Measurements from ENCODE around the gene PSAP. TPM values are rescaled to one million over a fixed set of nuclear protein-coding genes. Genes with fewer than 3 reads are reported as not detected.

Gene PSAP
- polyA plus RNA-seq, 3 donors = 323 to 822 (median 464) TPM

DNA sequence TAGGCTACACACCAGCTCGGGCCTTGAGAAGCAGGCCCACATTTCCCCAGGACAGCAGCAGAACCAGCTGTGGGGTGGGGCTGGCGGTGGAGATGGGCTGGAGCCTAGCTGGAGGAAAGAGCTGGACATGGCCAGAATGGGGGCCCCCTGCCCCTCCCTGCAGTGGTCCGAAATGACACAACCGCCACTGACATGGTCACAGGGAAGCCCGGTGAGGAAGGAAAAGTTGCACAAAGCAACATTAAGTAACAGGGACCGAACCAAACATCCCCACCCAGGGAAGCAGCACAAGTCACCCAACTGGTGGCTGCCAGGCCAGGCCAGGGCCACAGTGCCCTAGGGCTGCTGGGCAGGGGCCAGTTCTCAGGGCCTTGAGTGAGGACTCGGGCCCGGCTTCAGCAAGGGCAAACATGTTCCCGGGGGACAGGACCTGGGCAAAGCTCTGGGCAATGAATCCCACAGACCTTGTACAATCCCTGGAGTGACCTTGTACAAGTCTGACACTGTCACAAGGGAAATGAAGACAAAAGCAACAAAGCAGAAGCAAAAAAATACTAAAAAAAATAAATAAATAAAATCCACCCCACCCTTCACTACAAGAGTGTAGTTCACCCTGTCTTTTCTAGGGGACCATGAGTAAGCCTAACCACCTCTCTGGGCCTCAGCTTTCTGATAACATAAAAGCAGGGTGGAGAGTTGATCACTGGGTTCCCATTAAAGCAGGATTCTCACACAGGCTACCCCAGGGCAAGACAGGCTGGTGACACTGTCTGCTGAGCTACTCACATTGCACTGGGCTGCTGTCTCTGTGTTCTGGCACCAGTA lies 33.0 kb downstream of the PSAP start:
- H3K27ac ChIP-seq (ENCODE audit: low read depth, low read length) = no peak overlapping the region
- WGBS, 3 donors = 29 to 63% (median 30%) methylated on average over 9 of the region's 9 CpGs

DNA sequence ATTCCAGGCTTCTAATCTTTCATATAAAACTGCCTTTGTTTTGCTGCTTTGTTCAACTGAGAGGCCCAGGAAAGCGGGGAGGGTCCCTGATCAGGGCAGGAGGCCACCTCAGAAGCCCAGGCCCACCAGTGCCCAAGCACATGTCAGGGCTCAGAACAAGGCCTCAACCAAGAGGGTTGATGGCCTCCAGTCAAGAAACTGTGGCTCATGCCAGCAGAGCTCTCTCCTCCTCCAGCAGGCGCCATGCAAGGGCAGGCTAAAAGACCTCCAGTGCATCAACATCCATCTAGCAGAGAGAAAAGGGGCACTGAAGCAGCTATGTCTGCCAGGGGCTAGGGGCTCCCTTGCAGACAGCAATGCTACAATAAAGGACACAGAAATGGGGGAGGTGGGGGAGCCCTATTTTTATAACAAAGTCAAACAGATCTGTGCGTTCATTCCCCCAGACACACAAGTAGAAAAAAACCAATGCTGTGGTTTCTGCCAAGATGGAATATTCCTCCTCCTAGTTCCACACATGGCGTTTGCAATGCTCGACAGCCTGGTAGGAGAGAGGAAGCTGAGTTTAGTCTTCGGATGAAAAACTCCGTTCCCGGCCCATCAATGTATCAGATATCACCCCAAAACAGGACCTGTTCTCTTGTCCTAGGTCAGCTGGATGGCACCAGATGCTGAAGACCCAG lies 34.0 kb downstream of the PSAP start:
- WGBS, 3 donors = 61 to 82% (median 69%) methylated on average over 8 of the region's 8 CpGs
- H3K27ac ChIP-seq (ENCODE audit: low read depth, low read length) = no peak overlapping the region

DNA sequence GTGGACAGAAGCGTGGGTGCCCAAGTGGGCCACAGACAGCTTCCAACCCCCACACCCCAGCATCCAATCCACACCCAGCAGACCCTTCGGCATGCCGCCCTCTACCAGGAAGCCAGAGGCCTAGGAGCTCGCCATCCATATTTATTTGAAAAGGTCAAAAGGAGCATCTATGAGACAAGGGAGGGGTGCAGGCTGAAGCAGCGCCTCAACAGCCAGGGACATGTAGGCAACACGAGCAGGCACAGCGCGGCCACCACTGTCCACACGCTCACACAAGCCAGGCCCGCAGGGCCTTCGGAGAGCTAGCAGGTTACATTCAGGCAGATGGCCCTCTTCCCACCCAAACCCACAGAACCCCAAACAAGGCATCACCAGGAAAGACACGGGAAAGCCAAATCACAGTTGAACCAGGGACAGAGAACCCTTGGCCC lies 34.6 kb downstream of the PSAP start:
- no peak overlapping the region for H3K27ac ChIP-seq (ENCODE audit: low read depth, low read length)
- 84 to 89% (median 85%) methylated on average over 12 of the region's 12 CpGs for WGBS, 3 donors

DNA sequence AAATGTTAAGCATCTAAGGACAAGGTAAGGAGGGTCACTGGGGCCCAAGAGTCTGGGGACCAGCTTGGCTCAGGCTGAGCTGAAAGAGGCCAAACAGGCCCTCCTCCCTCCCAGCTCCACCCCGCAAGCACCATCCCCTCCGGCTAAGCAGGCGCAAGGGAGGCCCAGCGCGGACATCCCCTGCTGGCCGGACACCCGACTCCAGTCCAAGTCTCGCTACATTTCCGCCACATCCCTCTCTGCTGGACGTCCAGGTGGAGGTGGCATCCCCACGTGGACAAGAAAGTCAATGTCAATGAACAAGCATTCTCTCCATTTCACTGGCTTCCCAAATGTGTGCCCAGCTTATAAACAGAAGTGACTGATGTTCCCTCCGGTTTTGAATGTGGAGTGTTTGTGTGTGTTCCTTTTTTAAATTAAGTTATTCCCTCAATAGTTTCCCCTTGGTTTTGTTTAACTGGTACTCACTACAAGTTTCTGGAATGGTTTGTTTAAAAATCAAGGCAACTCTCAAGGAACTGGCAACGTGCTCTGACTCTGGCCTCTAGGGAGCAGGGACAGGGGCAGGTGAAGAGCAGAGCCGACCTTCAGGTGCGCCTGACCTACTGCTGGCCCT lies 35.4 kb downstream of the PSAP start:
- 79 to 87% (median 82%) methylated on average over 15 of the region's 15 CpGs for WGBS, 3 donors
- H3K27ac ChIP-seq (ENCODE audit: low read depth, low read length) = no peak overlapping the region

DNA sequence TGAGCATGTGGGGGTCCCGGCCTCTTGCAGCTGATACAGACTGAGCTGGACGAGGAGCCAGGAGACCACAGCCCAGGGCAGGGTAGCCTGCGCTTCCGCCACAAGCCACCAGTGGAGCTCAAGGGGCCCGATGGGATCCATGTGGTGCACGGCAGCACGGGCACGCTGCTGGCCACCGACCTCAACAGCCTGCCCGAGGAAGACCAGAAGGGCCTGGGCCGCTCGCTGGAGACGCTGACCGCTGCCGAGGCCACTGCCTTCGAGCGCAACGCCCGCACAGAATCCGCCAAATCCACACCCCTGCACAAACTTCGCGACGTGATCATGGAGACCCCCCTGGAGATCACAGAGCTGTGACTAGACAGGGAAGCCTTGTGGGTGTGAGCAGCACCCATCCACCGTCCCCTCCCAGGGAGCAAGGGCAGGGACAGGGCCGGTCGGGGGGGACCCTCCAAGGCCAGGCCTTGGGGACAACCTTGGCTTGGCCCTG lies 36.1 kb downstream of the PSAP start:
- H3K27ac ChIP-seq (ENCODE audit: low read depth, low read length) = no peak overlapping the region
- 87 to 94% (median 92%) methylated on average over 26 of the region's 26 CpGs for WGBS, 3 donors

DNA sequence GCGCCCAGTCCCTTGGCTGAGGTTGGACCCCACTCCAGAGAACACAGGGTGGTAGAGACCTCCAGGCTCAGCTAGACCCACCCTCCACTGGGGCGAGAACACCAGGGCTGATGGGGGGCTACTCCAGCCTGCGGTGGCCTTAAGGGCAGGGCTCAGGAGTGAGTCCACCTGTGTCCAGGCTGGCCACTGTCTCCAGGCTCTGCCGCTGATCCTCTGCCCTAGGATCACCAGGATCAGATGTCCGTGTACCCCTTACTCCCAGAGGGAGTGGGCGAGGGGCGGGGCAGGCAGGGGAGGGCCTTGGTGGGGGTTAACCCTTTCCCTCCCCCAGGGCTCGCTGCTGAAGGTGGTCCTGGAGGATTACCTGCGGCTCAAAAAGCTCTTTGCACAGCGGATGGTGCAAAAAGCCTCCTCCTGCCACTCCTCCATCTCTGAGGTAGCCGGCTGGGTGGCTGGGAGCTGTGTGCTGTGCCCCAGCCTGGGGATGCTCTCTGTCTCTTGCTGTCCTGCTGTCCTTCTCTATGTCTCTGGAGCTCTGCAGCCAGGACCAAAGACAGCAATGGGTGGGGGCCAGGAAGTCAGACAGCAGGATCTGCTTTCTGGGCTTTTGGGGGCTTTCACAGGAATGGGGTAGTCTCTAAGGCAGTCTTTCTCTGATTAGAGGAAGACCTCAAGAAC lies 38.0 kb downstream of the PSAP start:
- no peak overlapping the region for H3K27ac ChIP-seq (ENCODE audit: low read depth, low read length)
- 47 to 69% (median 62%) methylated on average over 10 to 11 of the region's 11 CpGs for WGBS, 3 donors

DNA sequence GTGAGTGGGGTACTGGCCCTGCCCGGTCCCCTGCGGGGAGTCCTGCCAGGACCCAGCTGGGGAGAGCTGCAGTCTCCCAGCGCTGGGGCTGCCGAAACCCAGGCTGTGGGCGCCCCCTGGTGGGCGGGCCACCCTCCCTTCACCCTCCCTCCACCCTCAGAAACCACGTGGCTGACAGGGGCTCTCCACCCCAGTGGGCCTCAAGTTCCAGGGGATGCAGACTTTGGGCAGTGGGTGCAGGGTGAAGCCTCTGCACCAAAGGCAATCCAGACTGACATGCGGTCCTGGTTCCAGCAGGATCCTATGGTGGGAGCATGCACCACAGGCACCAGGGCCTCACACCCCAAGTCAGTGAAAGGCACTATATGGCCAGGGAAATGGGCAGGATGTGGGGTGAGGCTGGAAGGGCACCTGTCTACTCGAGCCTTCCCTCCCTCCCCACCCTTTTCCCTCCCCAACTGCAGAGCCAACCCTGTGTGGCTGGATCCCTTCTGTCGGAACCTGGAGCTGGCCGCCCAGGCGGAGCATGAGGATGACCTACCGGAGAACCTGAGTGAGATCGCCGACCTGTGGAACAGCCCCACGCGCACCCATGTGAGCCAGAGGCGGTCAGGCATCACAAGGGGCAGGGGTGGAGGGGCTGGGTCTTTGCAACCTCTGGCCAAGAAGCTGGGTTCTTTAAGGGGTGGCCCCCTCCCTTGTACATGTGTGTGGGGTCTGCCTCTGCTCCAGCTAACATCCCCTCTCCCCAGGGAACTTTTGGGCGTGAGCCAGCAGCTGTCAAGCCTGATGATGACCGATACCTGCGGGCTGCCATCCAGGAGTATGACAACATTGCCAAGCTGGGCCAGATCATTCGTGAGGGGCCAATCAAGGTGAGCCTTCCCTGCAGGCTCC lies 38.8 kb downstream of the PSAP start:
- no peak overlapping the region for H3K27ac ChIP-seq (ENCODE audit: low read depth, low read length)
- 31 to 48% (median 44%) methylated on average over 21 to 22 of the region's 22 CpGs for WGBS, 3 donors

DNA sequence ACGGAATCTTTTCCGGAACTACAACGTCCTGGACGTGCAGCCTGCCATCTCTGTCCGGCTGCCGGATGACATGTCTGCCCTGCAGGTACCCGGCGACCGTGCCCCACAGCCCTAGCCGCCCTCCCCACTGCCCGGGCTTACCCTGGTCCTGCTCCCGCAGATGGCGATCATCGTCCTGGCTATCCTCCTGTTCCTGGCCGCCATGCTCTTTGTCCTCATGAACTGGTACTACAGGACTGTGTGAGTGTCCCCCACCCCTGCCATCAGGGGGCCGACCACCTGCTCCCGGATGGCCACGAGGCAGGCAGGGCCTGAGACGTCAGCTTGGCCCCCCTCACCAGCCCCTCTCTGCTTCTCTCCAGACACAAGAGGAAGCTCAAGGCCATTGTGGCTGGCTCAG lies 39.7 kb downstream of the PSAP start:
- H3K27ac ChIP-seq (ENCODE audit: low read depth, low read length) = no peak overlapping the region
- 80 to 84% (median 83%) methylated on average over 19 of the region's 19 CpGs for WGBS, 3 donors

DNA sequence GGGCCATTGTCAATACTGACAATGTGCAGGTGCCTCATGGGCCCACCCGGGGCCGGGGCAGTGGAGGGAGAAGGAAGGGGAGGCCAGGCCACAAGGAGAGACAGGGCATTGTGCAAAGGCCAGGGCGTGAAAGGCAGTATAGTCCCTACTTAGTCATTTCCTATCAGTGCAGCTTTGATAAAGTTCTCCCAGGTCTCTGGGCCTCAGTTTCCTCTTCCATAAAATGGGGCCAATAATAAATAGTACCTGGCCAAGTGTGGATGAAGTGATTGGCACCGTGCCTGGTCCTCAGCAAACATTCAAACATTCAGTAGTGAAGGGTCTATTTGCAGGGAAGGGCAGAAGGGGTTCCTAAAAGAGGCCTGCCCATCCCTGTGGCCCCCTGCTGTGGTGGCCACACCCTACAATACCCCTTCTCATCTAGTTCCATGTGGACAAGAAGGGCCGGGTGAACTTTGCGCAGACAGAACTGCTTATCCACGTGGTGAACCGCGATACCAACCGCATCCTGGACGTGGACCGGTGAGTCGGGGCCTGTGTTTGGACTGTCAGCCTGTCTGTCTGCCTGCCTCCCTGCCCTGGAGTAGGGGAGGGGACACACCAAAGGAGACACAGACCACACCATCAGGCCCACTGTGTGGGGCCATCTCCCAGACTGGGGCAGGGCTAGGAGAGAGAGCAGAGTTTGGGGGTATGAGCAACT lies 40.9 kb downstream of the PSAP start:
- no peak overlapping the region for H3K27ac ChIP-seq (ENCODE audit: low read depth, low read length)
- 77 to 87% (median 79%) methylated on average over 13 of the region's 13 CpGs for WGBS, 3 donors

DNA sequence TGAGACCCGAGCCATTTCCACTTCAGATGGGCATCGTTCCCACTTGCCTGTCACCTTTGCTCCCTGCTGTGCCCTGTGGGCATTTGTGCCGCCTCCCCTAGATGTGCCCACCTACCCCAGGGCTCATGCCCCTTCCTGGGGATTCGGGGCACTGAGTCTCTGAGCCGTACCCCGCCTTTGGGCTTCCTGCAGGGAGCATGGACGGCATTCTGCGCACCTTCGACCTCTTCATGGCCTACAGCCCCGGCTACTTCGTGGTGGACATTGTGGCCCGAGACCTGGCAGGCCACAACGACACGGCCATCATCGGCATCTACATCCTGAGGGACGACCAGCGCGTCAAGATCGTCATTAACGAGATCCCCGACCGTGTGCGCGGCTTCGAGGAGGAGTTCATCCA lies 41.4 kb downstream of the PSAP start:
- 90 to 94% (median 92%) methylated on average over 25 of the region's 25 CpGs for WGBS, 3 donors

DNA sequence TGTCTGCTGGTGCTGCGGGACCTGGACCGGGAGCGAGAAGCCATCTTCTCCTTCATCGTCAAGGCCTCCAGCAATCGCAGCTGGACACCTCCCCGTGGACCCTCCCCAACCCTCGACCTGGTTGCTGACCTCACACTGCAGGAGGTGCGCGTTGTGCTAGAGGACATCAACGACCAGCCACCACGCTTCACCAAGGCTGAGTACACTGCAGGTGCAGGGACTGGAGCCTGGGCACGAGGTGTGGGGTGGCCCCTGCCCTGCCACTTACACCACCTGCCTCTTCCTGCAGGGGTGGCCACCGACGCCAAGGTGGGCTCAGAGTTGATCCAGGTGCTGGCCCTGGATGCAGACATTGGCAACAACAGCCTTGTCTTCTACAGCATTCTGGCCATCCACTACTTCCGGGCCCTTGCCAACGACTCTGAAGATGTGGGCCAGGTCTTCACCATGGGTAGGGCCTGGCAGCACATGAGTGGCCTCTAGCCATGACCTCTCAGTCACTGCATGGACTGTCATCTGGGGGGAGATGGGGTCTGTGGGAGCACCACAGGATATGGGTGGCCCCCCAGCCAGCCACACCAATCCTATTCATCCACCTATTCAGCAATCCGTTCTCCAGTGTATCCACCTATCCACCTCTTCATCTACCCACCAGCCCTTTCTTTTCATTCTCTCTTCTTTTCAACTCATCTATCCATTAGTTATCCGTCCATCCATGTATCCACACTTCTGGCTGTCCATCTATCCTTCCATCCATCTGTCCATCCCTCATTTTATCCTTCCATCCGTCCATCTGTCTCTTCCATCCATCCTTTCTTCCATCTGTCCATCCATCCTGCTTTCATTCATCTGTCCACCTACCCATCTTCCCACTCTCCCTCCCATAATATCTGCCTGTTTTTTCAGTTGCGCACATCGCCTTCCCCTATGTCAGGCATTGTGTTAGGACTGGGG lies 43.2 kb downstream of the PSAP start:
- H3K27ac ChIP-seq (ENCODE audit: low read depth, low read length) = no peak overlapping the region
- WGBS, 3 donors = 86 to 94% (median 93%) methylated on average over 21 of the region's 21 CpGs

More for the DNA sequence above, 41.4 kb downstream of the PSAP start:
- no peak overlapping the region for H3K27ac ChIP-seq (ENCODE audit: low read depth, low read length)

DNA sequence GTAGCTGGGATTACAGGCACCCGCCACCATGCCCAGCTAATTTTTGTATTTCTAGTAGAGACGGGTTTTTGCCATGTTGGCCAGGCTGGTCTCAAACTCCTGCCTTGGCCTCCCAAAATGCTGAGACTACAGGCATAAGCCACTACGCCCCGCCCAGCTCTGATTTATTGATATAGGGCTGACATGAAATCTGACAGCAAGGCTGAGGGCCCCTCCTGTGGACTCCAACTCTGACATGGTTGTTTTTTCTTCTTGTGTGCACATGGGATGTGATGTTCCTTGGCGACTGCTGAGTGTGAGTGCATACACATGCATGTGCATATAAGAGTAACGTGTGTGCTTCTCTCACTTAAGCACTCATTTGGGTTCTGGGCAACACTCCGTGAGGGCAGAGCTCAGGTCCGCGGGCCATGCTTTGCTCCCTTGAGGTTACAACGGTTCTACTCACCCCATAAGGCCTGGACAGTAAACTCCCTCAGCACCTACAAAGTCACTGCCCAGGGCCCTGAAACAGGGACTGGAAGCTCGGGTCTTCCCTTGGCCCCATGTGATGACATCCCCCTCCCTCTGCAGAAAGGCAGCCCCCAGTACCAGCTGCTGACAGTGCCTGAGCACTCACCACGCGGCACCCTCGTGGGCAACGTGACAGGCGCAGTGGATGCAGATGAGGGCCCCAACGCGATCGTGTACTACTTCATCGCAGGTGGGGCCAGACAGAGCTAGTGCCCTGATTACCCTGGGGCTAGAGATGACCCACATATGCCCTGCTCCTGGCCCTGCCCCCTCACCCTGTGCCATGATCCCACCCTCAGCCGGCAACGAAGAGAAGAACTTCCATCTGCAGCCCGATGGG lies 44.1 kb downstream of the PSAP start:
- no peak overlapping the region for H3K27ac ChIP-seq (ENCODE audit: low read depth, low read length)
- WGBS, 3 donors = 90 to 92% (median 91%) methylated on average over 23 of the region's 23 CpGs

DNA sequence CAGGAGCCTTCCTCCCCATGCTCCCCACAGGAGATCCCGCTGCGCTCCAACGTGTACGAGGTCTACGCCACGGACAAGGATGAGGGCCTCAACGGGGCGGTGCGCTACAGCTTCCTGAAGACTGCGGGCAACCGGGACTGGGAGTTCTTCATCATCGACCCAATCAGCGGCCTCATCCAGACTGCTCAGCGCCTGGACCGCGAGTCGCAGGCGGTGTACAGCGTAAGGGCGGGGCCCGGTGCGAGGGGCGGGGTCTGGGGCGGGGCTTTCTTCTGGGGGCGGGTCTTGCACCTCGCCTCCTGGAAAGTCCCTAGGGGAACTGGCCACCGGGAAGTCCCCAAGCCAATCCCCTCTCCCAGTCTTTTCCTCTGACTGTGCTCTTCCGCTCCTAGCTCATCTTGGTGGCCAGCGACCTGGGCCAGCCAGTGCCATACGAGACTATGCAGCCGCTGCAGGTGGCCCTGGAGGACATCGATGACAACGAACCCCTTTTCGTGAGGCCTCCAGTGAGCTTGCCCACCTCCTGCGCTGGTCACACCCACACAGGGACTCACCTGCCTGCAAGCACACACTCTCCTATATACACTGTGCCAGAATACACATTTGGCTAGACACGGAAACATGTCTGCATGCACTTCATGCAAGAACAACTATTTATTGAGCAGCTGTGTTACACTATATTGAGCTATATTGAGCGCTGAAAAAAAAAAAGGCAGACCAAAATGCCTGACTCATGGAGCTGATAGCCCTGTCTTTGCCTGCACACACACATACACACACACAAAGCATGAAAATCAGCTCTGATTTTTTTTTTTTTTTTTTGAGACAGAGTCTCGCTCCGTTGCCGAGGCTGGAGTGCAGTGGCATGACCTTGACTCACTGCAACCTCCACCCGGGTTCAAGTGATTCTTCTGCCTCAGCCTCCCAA lies 45.0 kb downstream of the PSAP start:
- no peak overlapping the region for H3K27ac ChIP-seq (ENCODE audit: low read depth, low read length)
- WGBS, 3 donors = 38 to 61% (median 47%) methylated on average over 39 to 41 of the region's 41 CpGs

DNA sequence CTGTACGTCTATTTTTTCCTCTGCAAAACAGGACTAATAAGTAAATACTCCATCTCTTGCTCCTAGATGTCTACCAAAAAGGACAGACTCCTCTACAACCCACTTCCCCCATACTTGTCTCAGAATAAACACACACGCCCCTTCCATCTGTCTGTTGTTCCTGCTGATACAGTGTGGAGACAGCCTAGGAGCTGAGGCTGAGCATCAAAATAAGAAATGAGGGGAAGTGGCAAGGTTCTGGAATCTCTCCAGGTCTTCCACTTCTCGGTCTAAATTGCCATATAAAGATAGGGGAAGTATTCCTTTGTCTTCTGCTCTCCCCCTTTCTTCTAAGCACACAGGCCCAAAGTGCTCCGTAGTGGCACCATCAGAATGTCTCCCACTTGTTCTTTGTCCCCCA lies 47.0 kb downstream of the PSAP start:
- WGBS, 3 donors = 31 to 50% (median 38%) methylated on average over 4 of the region's 4 CpGs
- no peak overlapping the region for H3K27ac ChIP-seq (ENCODE audit: low read depth, low read length)

Measured in adipose tissue (tissue), 3 donors.